ENCODE data around the gene ISYNA1.

DNA sequence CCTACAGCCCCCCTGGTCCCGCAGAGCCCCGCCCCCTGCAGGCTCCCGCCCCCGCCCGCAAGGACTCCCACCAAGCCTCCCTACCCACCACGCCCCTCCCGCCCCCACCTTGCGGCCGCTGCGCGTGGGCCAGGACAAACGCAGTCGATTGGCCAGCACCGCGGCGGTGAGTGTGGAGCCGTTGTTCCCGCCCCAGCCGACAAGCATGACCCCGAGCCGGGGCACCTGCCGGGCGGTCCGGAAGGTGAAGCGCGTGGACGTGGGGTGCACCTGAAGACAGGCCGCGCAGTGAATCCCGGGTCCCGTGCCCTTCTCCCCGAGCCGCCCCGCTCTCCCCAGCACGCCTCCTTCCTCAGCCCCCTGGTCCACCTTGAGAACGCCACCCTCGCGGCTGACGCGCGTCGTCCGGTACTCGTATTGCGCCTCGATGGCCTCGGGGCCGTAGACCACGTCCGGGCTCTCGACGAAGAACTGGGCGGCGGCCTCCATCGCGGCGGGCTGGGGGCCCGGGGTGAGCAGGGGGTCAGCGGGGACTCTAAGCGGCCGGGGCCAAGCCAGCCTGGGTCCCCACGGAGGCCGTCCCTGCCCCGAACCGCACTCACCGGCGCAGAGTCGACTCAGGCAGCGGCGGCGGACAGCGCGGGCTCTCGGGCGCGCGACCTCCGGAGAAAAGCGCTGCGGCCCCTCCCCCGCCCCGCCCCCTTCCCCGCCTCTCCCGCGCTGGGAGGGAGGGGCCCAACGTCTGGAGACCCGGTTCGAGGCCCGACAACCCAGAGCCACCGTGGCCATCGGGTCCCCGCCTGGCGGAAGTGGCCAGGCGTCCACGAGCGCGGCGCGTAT is at the start of gene ISYNA1:
- TF ChIP-seq, protein P1, sequence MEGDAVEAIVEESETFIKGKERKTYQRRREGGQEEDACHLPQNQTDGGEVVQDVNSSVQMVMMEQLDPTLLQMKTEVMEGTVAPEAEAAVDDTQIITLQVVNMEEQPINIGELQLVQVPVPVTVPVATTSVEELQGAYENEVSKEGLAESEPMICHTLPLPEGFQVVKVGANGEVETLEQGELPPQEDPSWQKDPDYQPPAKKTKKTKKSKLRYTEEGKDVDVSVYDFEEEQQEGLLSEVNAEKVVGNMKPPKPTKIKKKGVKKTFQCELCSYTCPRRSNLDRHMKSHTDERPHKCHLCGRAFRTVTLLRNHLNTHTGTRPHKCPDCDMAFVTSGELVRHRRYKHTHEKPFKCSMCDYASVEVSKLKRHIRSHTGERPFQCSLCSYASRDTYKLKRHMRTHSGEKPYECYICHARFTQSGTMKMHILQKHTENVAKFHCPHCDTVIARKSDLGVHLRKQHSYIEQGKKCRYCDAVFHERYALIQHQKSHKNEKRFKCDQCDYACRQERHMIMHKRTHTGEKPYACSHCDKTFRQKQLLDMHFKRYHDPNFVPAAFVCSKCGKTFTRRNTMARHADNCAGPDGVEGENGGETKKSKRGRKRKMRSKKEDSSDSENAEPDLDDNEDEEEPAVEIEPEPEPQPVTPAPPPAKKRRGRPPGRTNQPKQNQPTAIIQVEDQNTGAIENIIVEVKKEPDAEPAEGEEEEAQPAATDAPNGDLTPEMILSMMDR (IDR thresholded peaks at IDR 0.05; ENCODE audit: low read depth, low read length, poor library complexity, severe bottlenecking): no peak
- no peak for TF ChIP-seq EZH2phosphoT487 (IDR thresholded peaks at IDR 0.05; ENCODE audit: borderline replicate concordance, low read length)

Measured in DOHH2 (cell line).